Embryonic facial prominence (tissue), 1 donor: ENCODE measurements around the gene KDM3B.
A peak's percentile ranks its signal among the peaks of the same experiment; 100 is the strongest.
"Not testable (repeated sequence)": the region's sequence is repeated elsewhere in the genome, so short reads cannot be mapped to it uniquely, and the experiment has no call there.

Experiments
- DNase-seq: peaks from one replicate; pipeline ENCODE4 v3.0.0-alpha.2; 2016; ENCODE audit errors: extremely low spot score

Gene KDM3B

GRCh38 chr5:138468133-138468965 is 115.9 kb downstream of the KDM3B start:
- DNase-seq, result no peak

GRCh38 chr5:138468966-138469539 is 116.6 kb downstream of the KDM3B start:
- DNase-seq, result no peak

- peak; percentile 73 for DNase-seq
Observed at GRCh38 chr5:138469540-138470321, 117.2 kb downstream of the KDM3B start.

GRCh38 chr5:138470322-138471051 is 118.0 kb downstream of the KDM3B start:
- DNase-seq, result no peak

- no peak for DNase-seq
Observed at GRCh38 chr5:138471052-138471361, 118.5 kb downstream of the KDM3B start.

GRCh38 chr5:138472353-138472752 is 119.9 kb downstream of the KDM3B start:
- no peak for DNase-seq

- DNase-seq, result not testable (repeated sequence)
Observed at GRCh38 chr5:138473151-138473550, 120.7 kb downstream of the KDM3B start.

- no peak for DNase-seq
Observed at GRCh38 chr5:138476918-138477317, 124.4 kb downstream of the KDM3B start.

- no peak for DNase-seq
Observed at GRCh38 chr5:138482638-138483037, 130.2 kb downstream of the KDM3B start.
